SK-N-SH treated with all-trans-retinoic acid at 6 μM for 48 hours (cell line): Measurements from ENCODE around the gene USP24.

Source experiments
- ARNTL ChIP-seq: fragments of 450-650 bp; formaldehyde crosslinking; IDR thresholded peaks from 2 replicates; pipeline ENCODE4 v1.5.0; 2020; ENCODE audit warnings: low read depth, mild to moderate bottlenecking, moderate library complexity, borderline replicate concordance
- BACH2 ChIP-seq: fragments of 250-450 bp; sonication (Bioruptor Pico); IDR thresholded peaks from 2 replicates; pipeline ENCODE4 v1.9.0; 2021; ENCODE audit warnings: mild to moderate bottlenecking, borderline replicate concordance
- ESRRG ChIP-seq: fragments of 250-450 bp; sonication (Bioruptor Pico); IDR thresholded peaks from 2 replicates; pipeline ENCODE4 v1.6.1; 2021; ENCODE audit warnings: mild to moderate bottlenecking
- GLIS3 ChIP-seq: fragments of 250-450 bp; sonication (Bioruptor Pico); IDR thresholded peaks from 2 replicates; pipeline ENCODE4 v1.5.0; 2020; ENCODE audit warnings: mild to moderate bottlenecking, moderate library complexity
- ISL1 ChIP-seq: fragments of 250-450 bp; sonication (Bioruptor Pico); IDR thresholded peaks from 2 replicates; pipeline ENCODE4 v2.1.2; 2022; ENCODE audit warnings: mild to moderate bottlenecking, moderate library complexity
- RARB ChIP-seq: fragments of 250-450 bp; sonication (Bioruptor Pico); IDR thresholded peaks from 2 replicates; pipeline ENCODE4 v1.8.0; 2021; ENCODE audit warnings: mild to moderate bottlenecking, moderate library complexity
- TOX ChIP-seq: fragments of 250-450 bp; sonication (Bioruptor Pico); IDR thresholded peaks from 2 replicates; pipeline ENCODE4 v1.8.0; 2021; ENCODE audit warnings: mild to moderate bottlenecking, moderate library complexity, borderline replicate concordance
- ZNF70 ChIP-seq: fragments of 450-650 bp; formaldehyde crosslinking; IDR thresholded peaks from 2 replicates; pipeline ENCODE4 v1.5.0; 2020; ENCODE audit warnings: mild to moderate bottlenecking, moderate library complexity
- TF ChIP-seq, protein P1 (sequence below): fragments of 250-450 bp; sonication (Bioruptor Pico); IDR thresholded peaks from 2 replicates; pipeline ENCODE4 v1.8.0; 2020; ENCODE audit warnings: mild to moderate bottlenecking, moderate library complexity, borderline replicate concordance

GRCh38 chr1:55037733-55038551 lies 177.2 kb downstream of the USP24 start:
- TF ChIP-seq ESRRG (CRISPR knock-in tag) (no peak), BACH2 (CRISPR knock-in tag) (no peak), ARNTL (CRISPR knock-in tag) (no peak), ZNF70 (no peak), GLIS3 (CRISPR knock-in tag) (no peak), RARB (CRISPR knock-in tag) (no peak), TOX (CRISPR knock-in tag) (no peak), ISL1 (CRISPR knock-in tag) (no peak)
- TF ChIP-seq, protein P1, sequence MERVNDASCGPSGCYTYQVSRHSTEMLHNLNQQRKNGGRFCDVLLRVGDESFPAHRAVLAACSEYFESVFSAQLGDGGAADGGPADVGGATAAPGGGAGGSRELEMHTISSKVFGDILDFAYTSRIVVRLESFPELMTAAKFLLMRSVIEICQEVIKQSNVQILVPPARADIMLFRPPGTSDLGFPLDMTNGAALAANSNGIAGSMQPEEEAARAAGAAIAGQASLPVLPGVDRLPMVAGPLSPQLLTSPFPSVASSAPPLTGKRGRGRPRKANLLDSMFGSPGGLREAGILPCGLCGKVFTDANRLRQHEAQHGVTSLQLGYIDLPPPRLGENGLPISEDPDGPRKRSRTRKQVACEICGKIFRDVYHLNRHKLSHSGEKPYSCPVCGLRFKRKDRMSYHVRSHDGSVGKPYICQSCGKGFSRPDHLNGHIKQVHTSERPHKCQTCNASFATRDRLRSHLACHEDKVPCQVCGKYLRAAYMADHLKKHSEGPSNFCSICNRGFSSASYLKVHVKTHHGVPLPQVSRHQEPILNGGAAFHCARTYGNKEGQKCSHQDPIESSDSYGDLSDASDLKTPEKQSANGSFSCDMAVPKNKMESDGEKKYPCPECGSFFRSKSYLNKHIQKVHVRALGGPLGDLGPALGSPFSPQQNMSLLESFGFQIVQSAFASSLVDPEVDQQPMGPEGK = no peak
